Measurements from ENCODE around the gene FYB1. TPM values are rescaled to one million over a fixed set of nuclear protein-coding genes. Genes with fewer than 3 reads are reported as not detected.

FYB1 gene
- total and polyA plus RNA-seq, 2 of the 8 experiments (the other 6 are each of a cell fraction or from before 2014, with no cell fraction given) = not detected

DNA sequence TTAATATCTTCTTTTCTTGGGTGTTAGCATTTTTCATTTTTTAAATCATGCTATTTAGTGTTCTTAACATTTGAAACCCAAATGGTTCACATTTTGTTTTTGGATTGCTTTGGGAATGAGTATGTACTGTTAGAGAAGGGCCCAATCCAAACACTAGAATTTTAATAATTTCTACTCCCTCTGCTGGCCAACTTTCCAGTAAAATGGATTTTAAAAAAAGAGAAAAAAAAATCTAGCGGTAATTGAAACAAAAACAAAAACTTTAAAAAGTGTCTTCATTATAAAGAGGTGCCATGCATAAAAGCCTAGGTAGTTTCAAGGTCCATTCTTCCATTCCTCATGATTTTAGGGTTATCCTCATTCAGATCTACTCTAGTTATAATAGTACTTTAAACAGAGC is 113.0 kb downstream of the FYB1 start:
- H3K4me3 ChIP-seq (ENCODE audit: extremely low read depth in 1 of 4, insufficient read depth in 2 of 4, low read depth in 3 of 4, low read length in 4 of 4) = no peak overlapping the region
- no peaks in the 10 kb centered on the region for H3K9me3 ChIP-seq (ENCODE audit: insufficient read depth in 2 of 2, low read depth in 1 of 2, low read length in 1 of 2)
- 85% methylated on average over 1 of the region's 1 CpG; no CpG with 5 or more reads in 1 of the 2 experiments for WGBS, 2 experiments (ENCODE audit: extremely low coverage in 1 of 2, insufficient coverage in 1 of 2, insufficient read length in 1 of 2, insufficient replicate concordance in 2 of 2, low coverage in 1 of 2, low lambda C conversion rate in 2 of 2, missing lambda C conversion rate in 1 of 2)
- H2AFZ ChIP-seq (ENCODE audit: low read length) = no peak overlapping the region
- no peak overlapping the region for H3K23ac ChIP-seq (ENCODE audit: insufficient read length)
- H2BK12ac ChIP-seq (ENCODE audit: low read depth, low read length) = no peak overlapping the region
- H4K5ac ChIP-seq (ENCODE audit: insufficient read length, low read depth, low read length) = no peak overlapping the region
- no peak for DNase-seq (ENCODE audit: low read depth in 1 of 2, low spot score in 2 of 2)
- no peaks in the 10 kb centered on the region for H3K23me2 ChIP-seq (ENCODE audit: low read depth, low read length)
- H3K9ac ChIP-seq (replicated peaks in 1 of 4; ENCODE audit: extremely low read depth in 1 of 4, low read depth in 3 of 4, low read length in 3 of 4) = no peak overlapping the region
- no peak overlapping the region for H3K4me2 ChIP-seq (ENCODE audit: insufficient read depth in 1 of 2, low read depth in 2 of 2, low read length in 2 of 2)
- no peaks in the 10 kb centered on the region for H3K4me1 ChIP-seq (replicated peaks in 1 of 4; ENCODE audit: control insufficient read depth in 3 of 4, insufficient read depth in 4 of 4, low read length in 3 of 4)
- no peak overlapping the region for H2BK15ac ChIP-seq (ENCODE audit: low read length)
- H4K20me1 ChIP-seq (replicated peaks in 1 of 2; ENCODE audit: control insufficient read depth in 1 of 2, insufficient read depth in 2 of 2, low read length in 2 of 2) = no peaks in the 10 kb centered on the region
- no peak overlapping the region for H3K4ac ChIP-seq (replicated peaks; ENCODE audit: insufficient read length, low read depth, low read length)
- H3K27me3 ChIP-seq (replicated peaks in 1 of 4; ENCODE audit: control insufficient read depth in 3 of 4, extremely low read depth in 1 of 4, insufficient read depth in 3 of 4, low read length in 3 of 4) = no peaks in the 10 kb centered on the region
- H3K79me2 ChIP-seq (ENCODE audit: control insufficient read depth in 1 of 2, insufficient read depth in 2 of 2, low read length in 2 of 2) = no peaks in the 10 kb centered on the region
- no peak overlapping the region for H3K27ac ChIP-seq (ENCODE audit: low read depth, low read length)
- no peak overlapping the region for H2AK5ac ChIP-seq (ENCODE audit: low read depth, low read length)
- no peak overlapping the region for H4K8ac ChIP-seq (ENCODE audit: extremely low read depth, insufficient read depth, low read length)
- no peak overlapping the region for H3K14ac ChIP-seq (ENCODE audit: insufficient read length)
- H3K36me3 ChIP-seq (ENCODE audit: control insufficient read depth in 2 of 4, insufficient read depth in 4 of 4, low read length in 3 of 4) = no peaks in the 10 kb centered on the region
- H3K18ac ChIP-seq (ENCODE audit: extremely low read depth, low read length) = no peak overlapping the region
- no peak overlapping the region for H2BK120ac ChIP-seq (replicated peaks; ENCODE audit: low read depth, low read length)
- POLR2A ChIA-PET (ENCODE audit: partially characterized antibody) = no interaction called here
- no peak overlapping the region for H3K56ac ChIP-seq (replicated peaks; ENCODE audit: insufficient read length, low read depth, low read length)
- no peak for FAIRE-seq
- CTCF ChIA-PET (ENCODE audit: partially characterized antibody) = no interaction called here
- H4K91ac ChIP-seq (replicated peaks; ENCODE audit: insufficient read length, low read length) = no peak overlapping the region
- H3K79me1 ChIP-seq (ENCODE audit: low read depth, low read length) = no peaks in the 10 kb centered on the region
- no peak overlapping the region for H2BK20ac ChIP-seq (ENCODE audit: low read length)
- H2BK5ac ChIP-seq (ENCODE audit: low read depth, low read length) = no peak overlapping the region
- no peak for TF ChIP-seq EZH2 (IDR thresholded peaks at IDR 0.05; ENCODE audit: low read depth, low read length, severe bottlenecking)
- no peak for TF ChIP-seq RXRA (IDR thresholded peaks at IDR 0.05; ENCODE audit: insufficient read depth, low read depth, low read length)
- TF ChIP-seq, protein P1, sequence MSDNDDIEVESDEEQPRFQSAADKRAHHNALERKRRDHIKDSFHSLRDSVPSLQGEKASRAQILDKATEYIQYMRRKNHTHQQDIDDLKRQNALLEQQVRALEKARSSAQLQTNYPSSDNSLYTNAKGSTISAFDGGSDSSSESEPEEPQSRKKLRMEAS (IDR thresholded peaks at IDR 0.05) = no peak
- TF ChIP-seq CBX8 (IDR thresholded peaks at IDR 0.05; ENCODE audit: borderline replicate concordance, low read depth, low read length) = no peak

Data from H1 (cell line).